Coronary artery (tissue), 2 donors: ENCODE results near the gene LRRC3C.

Source experiments
- DNase-seq: peaks from one replicate; pipeline ENCODE4 v3.0.0-alpha.2; 2017; ENCODE audit warnings: low spot score
- H3K27ac ChIP-seq, 2 donors: fragments of 200-600 bp; sonication (generic); one replicate each; pipeline ENCODE4 v1.5.1; 2016 to 2019
- H3K4me3 ChIP-seq: fragments of 200-600 bp; sonication (generic); 2 replicates; pipeline ENCODE4 v1.5.1; 2016; ENCODE audit warnings: mild to moderate bottlenecking, moderate library complexity
- TF ChIP-seq, protein P1 (sequence below): fragments of 200-600 bp; sonication (generic); IDR thresholded peaks from one replicate; pipeline ENCODE4 v1.5.1; 2019; ENCODE audit warnings: antibody characterized with exemption

The LRRC3C gene

GRCh38 chr17:39933912-39934311, 6.4 kb downstream of the LRRC3C start:
- TF ChIP-seq, protein P1, sequence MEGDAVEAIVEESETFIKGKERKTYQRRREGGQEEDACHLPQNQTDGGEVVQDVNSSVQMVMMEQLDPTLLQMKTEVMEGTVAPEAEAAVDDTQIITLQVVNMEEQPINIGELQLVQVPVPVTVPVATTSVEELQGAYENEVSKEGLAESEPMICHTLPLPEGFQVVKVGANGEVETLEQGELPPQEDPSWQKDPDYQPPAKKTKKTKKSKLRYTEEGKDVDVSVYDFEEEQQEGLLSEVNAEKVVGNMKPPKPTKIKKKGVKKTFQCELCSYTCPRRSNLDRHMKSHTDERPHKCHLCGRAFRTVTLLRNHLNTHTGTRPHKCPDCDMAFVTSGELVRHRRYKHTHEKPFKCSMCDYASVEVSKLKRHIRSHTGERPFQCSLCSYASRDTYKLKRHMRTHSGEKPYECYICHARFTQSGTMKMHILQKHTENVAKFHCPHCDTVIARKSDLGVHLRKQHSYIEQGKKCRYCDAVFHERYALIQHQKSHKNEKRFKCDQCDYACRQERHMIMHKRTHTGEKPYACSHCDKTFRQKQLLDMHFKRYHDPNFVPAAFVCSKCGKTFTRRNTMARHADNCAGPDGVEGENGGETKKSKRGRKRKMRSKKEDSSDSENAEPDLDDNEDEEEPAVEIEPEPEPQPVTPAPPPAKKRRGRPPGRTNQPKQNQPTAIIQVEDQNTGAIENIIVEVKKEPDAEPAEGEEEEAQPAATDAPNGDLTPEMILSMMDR: no peak
- Histone ChIP-seq H3K4me3 (no peak overlapping the region), H3K27ac (peak overlapping the region; percentile 38 to 46)
- no peak for DNase-seq

- TF ChIP-seq, protein P1: no peak
- DNase-seq: no peak
- Histone ChIP-seq H3K27ac (peak overlapping the region in 1 of 2 donors; percentile 38), H3K4me3 (no peak overlapping the region)
Measured at GRCh38 chr17:39934324-39934723, 6.8 kb downstream of the LRRC3C start.

- Histone ChIP-seq H3K27ac (no peak overlapping the region), H3K4me3 (no peak overlapping the region)
- TF ChIP-seq, protein P1: no peak
- no peak for DNase-seq
Measured at GRCh38 chr17:39935909-39936308, 8.4 kb downstream of the LRRC3C start.

GRCh38 chr17:39937447-39937846, 9.9 kb downstream of the LRRC3C start:
- TF ChIP-seq, protein P1: no peak
- no peak overlapping the region for H3K4me3 ChIP-seq
- no peak for DNase-seq
- H3K27ac ChIP-seq: no peak overlapping the region

DNA sequence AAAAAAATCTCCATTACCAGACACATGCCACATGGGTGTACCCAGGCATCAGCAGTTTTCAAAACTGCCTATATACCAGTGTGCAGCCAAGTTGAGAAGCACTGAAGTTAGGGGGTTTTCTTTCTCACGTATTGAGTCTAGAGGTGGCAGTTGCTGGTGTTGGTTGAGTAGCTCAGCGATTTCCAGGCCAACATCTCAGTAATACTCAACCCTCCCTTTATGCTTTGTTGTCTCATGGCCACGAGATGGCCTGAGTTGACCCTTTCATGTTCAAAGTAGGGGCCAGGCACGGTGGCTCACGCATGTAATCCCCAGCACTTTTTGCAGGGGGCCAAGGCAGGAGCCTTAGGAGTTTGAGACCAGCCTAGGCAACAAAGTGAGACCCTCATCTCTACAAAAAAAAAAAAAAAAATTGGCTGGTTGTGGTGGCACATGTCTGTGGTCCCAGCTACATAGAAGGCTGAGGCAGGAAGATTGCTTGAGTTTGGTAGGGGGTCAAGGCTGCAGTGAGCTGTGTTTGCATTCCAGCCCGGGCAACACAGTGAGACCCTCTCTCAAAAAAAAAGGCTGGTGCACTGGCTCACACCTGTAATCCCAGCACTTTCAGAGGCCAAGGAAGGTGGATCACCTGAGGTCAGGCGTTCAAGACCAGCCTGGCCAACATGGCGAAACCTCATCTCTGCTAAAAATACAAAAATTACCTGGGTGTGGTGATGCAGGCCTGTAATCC, 10.8 kb downstream of the LRRC3C start:
- no peak for DNase-seq
- Histone ChIP-seq H3K4me3 (no peak overlapping the region), H3K27ac (no peak overlapping the region)
- TF ChIP-seq, protein P1: no peak

DNA sequence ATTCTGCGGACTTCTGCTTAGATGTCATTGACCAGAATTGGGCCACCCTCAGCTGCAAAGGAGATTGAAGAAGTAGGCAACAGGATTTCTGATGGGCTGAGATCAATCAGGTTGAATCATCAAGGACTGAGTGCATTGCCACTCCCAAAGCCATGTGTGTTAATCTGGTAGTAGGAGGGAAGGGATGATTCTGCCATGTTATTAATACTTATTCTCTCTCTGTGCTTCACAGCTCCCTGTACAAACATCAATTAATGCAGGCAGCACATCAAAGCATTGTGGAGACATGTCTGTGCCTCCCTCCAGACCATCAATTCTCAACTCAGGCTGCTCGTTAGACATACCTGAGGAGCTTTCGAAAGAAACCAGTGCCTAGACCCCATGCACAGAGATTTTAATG, 11.6 kb downstream of the LRRC3C start:
- no peak overlapping the region for H3K27ac ChIP-seq
- TF ChIP-seq, protein P1: no peak
- no peak overlapping the region for H3K4me3 ChIP-seq
- DNase-seq: no peak
